OCI-LY3 (cell line): ENCODE measurements around the gene IL3.
A peak's percentile ranks its signal among the peaks of the same experiment; 100 is the strongest.

Experiments used
- H2AFZ ChIP-seq: fragments of 200-600, 300-600 bp; shearing (Covaris generic); 2 replicates; pipeline ENCODE4 v1.6.0; 2014; ENCODE audit warnings: antibody characterized with exemption, low read depth, low read length
- H3K27ac ChIP-seq: fragments of 200-600, 300-600 bp; sonication (generic); 2 replicates; pipeline ENCODE4 v1.5.1; 2014; ENCODE audit warnings: mild to moderate bottlenecking, low read length, moderate library complexity, mixed read lengths
- H3K27me3 ChIP-seq: fragments of 200-600, 300-600 bp; sonication (generic); 2 replicates; pipeline ENCODE4 v1.6.1; 2014; ENCODE audit warnings: low read depth, low read length, mixed read lengths
- H3K36me3 ChIP-seq: fragments of 200-600, 300-600 bp; sonication (generic); replicated peaks from 2 replicates; pipeline ENCODE3; 2014; ENCODE audit warnings: low read depth, low read length, mixed read lengths
- H3K4me1 ChIP-seq: fragments of 300-600, 200-600 bp; sonication (generic); 2 replicates; pipeline ENCODE4 v1.6.1; 2014; ENCODE audit warnings: low read length, mixed read lengths
- H3K4me2 ChIP-seq: fragments of 200-600, 300-600 bp; sonication (generic); 2 replicates; pipeline ENCODE4 v1.6.1; 2014; ENCODE audit warnings: low read length, mixed read lengths
- H3K4me3 ChIP-seq: fragments of 300-600, 200-600 bp; sonication (generic); 2 replicates; pipeline ENCODE4 v1.5.1; 2014; ENCODE audit warnings: antibody characterized with exemption, mild to moderate bottlenecking, low read length, moderate library complexity
- H3K79me2 ChIP-seq: fragments of 300-600, 200-600 bp; shearing (Covaris generic); 2 replicates; pipeline ENCODE4 v1.6.1; 2014; ENCODE audit warnings: mild to moderate bottlenecking, low read length, mixed read lengths
- H3K9ac ChIP-seq: fragments of 300-600, 200-600 bp; shearing (Covaris generic); 2 replicates; pipeline ENCODE4 v1.6.0; 2014; ENCODE audit warnings: mild to moderate bottlenecking, low read length, moderate library complexity
- H3K9me3 ChIP-seq: fragments of 200-600, 300-600 bp; shearing (Covaris generic); 2 replicates; pipeline ENCODE4 v1.6.1; 2014; ENCODE audit warnings: low read length, mixed read lengths; ENCODE audit not compliant: insufficient read depth
- H4K20me1 ChIP-seq: fragments of 200-600, 300-600 bp; sonication (generic); 2 replicates; pipeline ENCODE4 v1.6.1; 2016; ENCODE audit warnings: low read length, mixed read lengths; ENCODE audit not compliant: insufficient read depth
- CTCF ChIP-seq: fragments of 200-600, 300-600 bp; sonication (generic); IDR thresholded peaks from 2 replicates; pipeline ENCODE4 v1.5.1; 2014; ENCODE audit warnings: antibody characterized with exemption, low read length, low read depth
- EZH2phosphoT487 ChIP-seq: fragments of 200-600 bp; shearing (Covaris generic); IDR thresholded peaks from 2 replicates; pipeline ENCODE4 v1.6.1; 2018; ENCODE audit warnings: antibody characterized with exemption, mixed run types, low read depth

The IL3 gene

GRCh38 chr5:132064140-132064539 lies 3.7 kb downstream of the IL3 start:
- Histone ChIP-seq H3K79me2 (no peaks in the 10 kb centered on the region), H3K4me3 (no peak overlapping the region), H3K9me3 (no peaks in the 10 kb centered on the region), H3K36me3 (no peaks in the 10 kb centered on the region), H4K20me1 (no peaks in the 10 kb centered on the region), H2AFZ (no peak overlapping the region), H3K27me3 (no peaks in the 10 kb centered on the region), H3K27ac (no peak overlapping the region), H3K4me2 (no peak overlapping the region), H3K4me1 (peaks cover 5% of the 10 kb centered on the region; the same call in 1 of the 2 replicates), H3K9ac (no peak overlapping the region)
- no peak for TF ChIP-seq CTCF
- no peak for TF ChIP-seq EZH2phosphoT487

GRCh38 chr5:132064738-132065331 lies 4.4 kb downstream of the IL3 start:
- no peak overlapping the region for H2AFZ ChIP-seq
- no peak overlapping the region for H3K9ac ChIP-seq
- no peaks in the 10 kb centered on the region for H3K36me3 ChIP-seq
- H4K20me1 ChIP-seq = no peaks in the 10 kb centered on the region
- H3K79me2 ChIP-seq = no peaks in the 10 kb centered on the region
- H3K9me3 ChIP-seq = no peaks in the 10 kb centered on the region
- no peak overlapping the region for H3K4me3 ChIP-seq
- H3K27ac ChIP-seq = no peak overlapping the region
- H3K27me3 ChIP-seq = no peaks in the 10 kb centered on the region
- peaks cover 5% of the 10 kb centered on the region; the same call in 1 of the 2 replicates for H3K4me1 ChIP-seq
- H3K4me2 ChIP-seq = no peak overlapping the region
- TF ChIP-seq CTCF (peak; percentile 71), EZH2phosphoT487 (no peak)

GRCh38 chr5:132065351-132065937 lies 5.0 kb downstream of the IL3 start:
- H3K36me3 ChIP-seq = no peaks in the 10 kb centered on the region
- H3K27me3 ChIP-seq = no peaks in the 10 kb centered on the region
- no peak overlapping the region for H2AFZ ChIP-seq
- H3K4me2 ChIP-seq = no peak overlapping the region
- H3K27ac ChIP-seq = no peak overlapping the region
- H3K4me1 ChIP-seq = peaks cover 5% of the 10 kb centered on the region; the same call in 1 of the 2 replicates
- TF ChIP-seq CTCF (peak; percentile 64), EZH2phosphoT487 (no peak)
- H3K9me3 ChIP-seq = no peaks in the 10 kb centered on the region
- no peaks in the 10 kb centered on the region for H4K20me1 ChIP-seq
- no peaks in the 10 kb centered on the region for H3K79me2 ChIP-seq
- H3K4me3 ChIP-seq = no peak overlapping the region
- no peak overlapping the region for H3K9ac ChIP-seq

- TF ChIP-seq EZH2phosphoT487 = no peak
- no peak for TF ChIP-seq CTCF
- H3K4me1 ChIP-seq = peaks cover 5% of the 10 kb centered on the region; the same call in 1 of the 2 replicates
These were observed 5.7 kb downstream of the IL3 start for GRCh38 chr5:132065951-132066701.

More at GRCh38 chr5:132065951-132066701, 5.7 kb downstream of the IL3 start:
- no peaks in the 10 kb centered on the region for H3K79me2 ChIP-seq
- no peaks in the 10 kb centered on the region for H3K9me3 ChIP-seq
- H3K36me3 ChIP-seq = no peaks in the 10 kb centered on the region
- H3K27ac ChIP-seq = no peak overlapping the region
- H4K20me1 ChIP-seq = no peaks in the 10 kb centered on the region
- no peaks in the 10 kb centered on the region for H3K27me3 ChIP-seq
- no peak overlapping the region for H3K9ac ChIP-seq
- H3K4me2 ChIP-seq = no peak overlapping the region
- no peak overlapping the region for H2AFZ ChIP-seq
- H3K4me3 ChIP-seq = no peak overlapping the region
